Cerebellar nuclear complex (tissue), 1 donor: Measurements from ENCODE around the gene ST3GAL4.
"Not testable (repeated sequence)": the region's sequence is repeated elsewhere in the genome, so short reads cannot be mapped to it uniquely, and the experiment has no call there.

Source experiments
- DNase-seq, 2 experiments: peaks; one replicate each; lab custom pipeline; 2025; lab: John Stamatoyannopoulos, UW

The ST3GAL4 gene

GRCh38 chr11:126364735-126365134 lies 9.2 kb downstream of the ST3GAL4 start:
- not testable (repeated sequence) for DNase-seq

- DNase-seq: not testable (repeated sequence)
Observed at GRCh38 chr11:126365508-126365907, 10.0 kb downstream of the ST3GAL4 start.

- no peak for DNase-seq
Observed at GRCh38 chr11:126366064-126366822, 10.8 kb downstream of the ST3GAL4 start.

- DNase-seq: not testable (repeated sequence)
Observed at GRCh38 chr11:126366823-126367654, 11.6 kb downstream of the ST3GAL4 start.

GRCh38 chr11:126367806-126368205 lies 12.3 kb downstream of the ST3GAL4 start:
- not testable (repeated sequence) for DNase-seq

- DNase-seq: not testable (repeated sequence)
Observed at GRCh38 chr11:126368336-126369119, 13.0 kb downstream of the ST3GAL4 start.

GRCh38 chr11:126370016-126370415 lies 14.5 kb downstream of the ST3GAL4 start:
- DNase-seq: no peak

GRCh38 chr11:126371595-126371994 lies 16.1 kb downstream of the ST3GAL4 start:
- DNase-seq: no peak

GRCh38 chr11:126373389-126374066 lies 18.0 kb downstream of the ST3GAL4 start:
- DNase-seq: not testable (repeated sequence)

GRCh38 chr11:126374562-126375300 lies 19.2 kb downstream of the ST3GAL4 start:
- not testable (repeated sequence) for DNase-seq

GRCh38 chr11:126375726-126376125 lies 20.2 kb downstream of the ST3GAL4 start:
- no peak for DNase-seq

- no peak for DNase-seq
Observed at GRCh38 chr11:126378763-126379162, 23.3 kb downstream of the ST3GAL4 start.

- no peak for DNase-seq
Observed at GRCh38 chr11:126380909-126381308, 25.4 kb downstream of the ST3GAL4 start.

GRCh38 chr11:126381960-126382359 lies 26.5 kb downstream of the ST3GAL4 start:
- not testable (repeated sequence) for DNase-seq

- not testable (repeated sequence) for DNase-seq
Observed at GRCh38 chr11:126382641-126383040, 27.2 kb downstream of the ST3GAL4 start.

- DNase-seq: no peak
Observed at GRCh38 chr11:126383339-126384335, 28.2 kb downstream of the ST3GAL4 start.

GRCh38 chr11:126384449-126385070 lies 29.1 kb downstream of the ST3GAL4 start:
- DNase-seq: no peak

- no peak for DNase-seq
Observed at GRCh38 chr11:126385991-126386728, 30.7 kb downstream of the ST3GAL4 start.
